K562 (cell line): ENCODE data around the gene EXTL1. TPM values are rescaled to one million over a fixed set of nuclear protein-coding genes. Genes with fewer than 3 reads are reported as not detected.

Source experiments
- ATAC-seq: fragments of 200-7000 bp; cut with Tn5 transposase; 3 replicates; pipeline ENCODE4 v1.9.1; 2020; ENCODE audit warnings: moderate library complexity
- BruUV-seq: library from RNA; stranded (reverse); fragments of 400-500 nt; replicated peaks from 2 replicates; lab custom pipeline; 2021; lab: Mats Ljungman, UMichigan
- CTCF ChIA-PET: fragments of 300-600 bp; formaldehyde crosslinking; extraction: SDS; loops from one replicate; lab custom pipeline; 2021; ENCODE audit warnings: low intra/inter-chr PET ratio; lab: Yijun Ruan, JAX
- POLR2A ChIA-PET: fragments of 300-600, 350-650 bp; sonication (Branson Sonifier 250); formaldehyde crosslinking; extraction: SDS; loops from one replicate; lab custom pipeline; 2021; ENCODE audit warnings: antibody characterized with exemption, inconsistent platforms; lab: Yijun Ruan, JAX
- DNase-seq, 4 experiments: peaks; one replicate each; pipeline versions ENCODE4 v3.0.0 to v3.0.0-alpha.2; 2011 to 2018; ENCODE audit warnings: low spot score in 3 of 4, mixed read lengths in 3 of 4; ENCODE audit errors: extremely low read depth in 1 of 4
- FAIRE-seq: peaks from 2 replicates; lab custom pipeline; 2011; peaks lifted over from hg19 to GRCh38; lab: Jason Lieb, UNC
- H2AFZ ChIP-seq: 2 replicates; pipeline ENCODE4 v1.6.0; 2011; ENCODE audit warnings: low read depth, low read length, control low read depth, inconsistent platforms
- H3K27ac ChIP-seq: fragments of 200-600 bp; 3 replicates; pipeline ENCODE4 v1.8.0; 2011; ENCODE audit warnings: low read depth, mild to moderate bottlenecking, control low read depth, inconsistent platforms, low read length, moderate library complexity, mixed read lengths; ENCODE audit errors: extremely low read depth
- H3K27me3 ChIP-seq, 2 experiments: fragments of 300-600 bp in 1 of 2; 2 replicates in 1 of 2; 3 replicates in 1 of 2; pipeline versions ENCODE4 v1.6.0 to v1.8.0; 2011; ENCODE audit warnings: inconsistent platforms in 2 of 2, low read length in 2 of 2, mild to moderate bottlenecking in 1 of 2, mixed read lengths in 1 of 2, moderate library complexity in 1 of 2; ENCODE audit not compliant: control insufficient read depth in 2 of 2, insufficient read depth in 2 of 2
- H3K36me3 ChIP-seq: fragments of 300-600 bp; 3 replicates; pipeline ENCODE4 v1.8.0; 2011; ENCODE audit warnings: mild to moderate bottlenecking, low read length, inconsistent platforms; ENCODE audit not compliant: control insufficient read depth, insufficient read depth
- H3K4me1 ChIP-seq, 2 experiments: fragments of 200-600 bp in 1 of 2; replicated peaks in 1 of 2; 2 replicates in 1 of 2; 3 replicates in 1 of 2; pipeline versions ENCODE4 v1.5.1 to v1.8.0; 2011; ENCODE audit warnings: inconsistent platforms in 2 of 2, low read length in 2 of 2, mild to moderate bottlenecking in 1 of 2, mixed read lengths in 1 of 2, moderate library complexity in 1 of 2; ENCODE audit not compliant: control insufficient read depth in 2 of 2, insufficient read depth in 2 of 2
- H3K4me2 ChIP-seq: 2 replicates; pipeline ENCODE4 v1.6.1; 2011; ENCODE audit warnings: low read length, control low read depth, inconsistent platforms, mixed read lengths; ENCODE audit not compliant: insufficient read depth
- H3K4me3 ChIP-seq: fragments of 200-600 bp; sonication (generic), shearing (Covaris generic); 2 replicates; pipeline ENCODE4 v1.5.1; 2016; ENCODE audit warnings: control low read depth, inconsistent platforms
- H3K79me2 ChIP-seq: fragments of 200-600 bp; 3 replicates; pipeline ENCODE4 v1.8.0; 2011; ENCODE audit warnings: low read length, inconsistent platforms; ENCODE audit not compliant: control insufficient read depth, insufficient read depth
- H3K9ac ChIP-seq, 2 experiments: 2 replicates each; pipeline versions ENCODE4 v1.6.0 to v1.6.1; 2011; ENCODE audit warnings: low read depth in 2 of 2, low read length in 2 of 2, control low read depth in 1 of 2, inconsistent platforms in 1 of 2, mild to moderate bottlenecking in 1 of 2, mixed read lengths in 1 of 2; ENCODE audit not compliant: insufficient read depth in 1 of 2
- H3K9me1 ChIP-seq: one replicate; pipeline ENCODE4 v1.6.0; 2011; ENCODE audit warnings: inconsistent platforms, mild to moderate bottlenecking, low read length, moderate library complexity; ENCODE audit not compliant: control insufficient read depth, insufficient read depth
- H3K9me3 ChIP-seq: replicated peaks from 2 replicates; pipeline ENCODE4 v1.5.1; 2011; ENCODE audit warnings: low read depth, low read length, inconsistent platforms; ENCODE audit not compliant: control insufficient read depth, insufficient read depth
- H4K20me1 ChIP-seq: replicated peaks from 2 replicates; pipeline ENCODE4 v1.6.1; 2011; ENCODE audit warnings: low read length, inconsistent platforms, mixed read lengths; ENCODE audit not compliant: control insufficient read depth, insufficient read depth
- ATF6 ChIP-seq: sonication (generic); formaldehyde crosslinking; IDR thresholded peaks from 2 replicates; pipeline ENCODE4 v1.4.0; 2020; ENCODE audit warnings: mild to moderate bottlenecking, missing genetic modification reagents
- CXXC5 ChIP-seq: fragments of 250-450 bp; sonication (Bioruptor Pico); IDR thresholded peaks from 2 replicates; pipeline ENCODE4 v1.8.0; 2022; ENCODE audit warnings: inconsistent platforms, mild to moderate bottlenecking, moderate library complexity
- NFIC ChIP-seq: fragments of 450-650 bp; IDR thresholded peaks from 2 replicates; pipeline ENCODE4 v1.6.1; 2017; ENCODE audit warnings: mild to moderate bottlenecking, inconsistent platforms
- TEAD2 ChIP-seq: fragments of 450-650 bp; IDR thresholded peaks from 2 replicates; pipeline ENCODE4 v1.6.1; 2016; ENCODE audit warnings: missing genetic modification characterization, control low read depth, missing compliant biosample characterization
- ZBTB9 ChIP-seq: fragments of 450-650 bp; formaldehyde crosslinking; IDR thresholded peaks from 2 replicates; pipeline ENCODE4 v1.4.0; 2020; ENCODE audit warnings: mild to moderate bottlenecking, moderate library complexity
- ZNF584 ChIP-seq: fragments of 200-800 bp; sonication (Bioruptor generic); IDR thresholded peaks from 2 replicates; pipeline ENCODE4 v1.6.1; 2016; ENCODE audit warnings: low read depth, mild to moderate bottlenecking, missing genetic modification characterization, missing compliant biosample characterization
- WGBS: fragments of 100-300 bp; shearing (Covaris generic); methylation state at CpG from one replicate; pipeline ENCODE4 v1.1.6; 2016; ENCODE audit warnings: low coverage, mixed read lengths; ENCODE audit not compliant: insufficient coverage; ENCODE audit errors: missing lambda C conversion rate; 5-methylcytosine and 5-hydroxymethylcytosine counted together
- in situ Hi-C: fragments of 300-500 bp; cut with MboI; formaldehyde crosslinking; loops from 4 replicates; pipeline ENCODE4 v1.15.0; 2018; ENCODE audit warnings: inconsistent platforms, mixed read lengths
- intact Hi-C: fragments of 100-400 bp; cut with micrococcal nuclease; formaldehyde crosslinking; loops from 2 replicates; pipeline ENCODE4 v1.14.2; 2022
- polyA plus RNA-seq, 8 experiments: library from polyadenylated mRNA; depleted of rRNA in 4 of 8; stranded (reverse) in 5 of 8; unstranded in 3 of 8; fragments of >200 nt; fragmentation: Nextera tagmentation in 2 of 8; fragmentation: Illumina TruSeq in 1 of 8; extraction: Ambion mirVana in 2 of 8; extraction: Trizol in 1 of 8; gene quantifications; 2 replicates each; pipeline versions ENCODE4 v1.2.1 to v1.2.3, GENCODE V29; 2011 to 2014; ENCODE audit warnings: inconsistent platforms in 1 of 8, missing spikeins in 1 of 8
- total RNA-seq, 7 experiments: library from RNA; depleted of rRNA in 6 of 7; stranded (reverse); fragments of >200 nt in 6 of 7; fragmentation: Illumina TruSeq in 2 of 7; extraction: Trizol in 2 of 7; gene quantifications; 2 replicates each; pipeline versions ENCODE4 v1.2.1 to v1.2.3, GENCODE V29; 2011 to 2021; ENCODE audit warnings: low replicate concordance in 1 of 7
- TF ChIP-seq, protein P1 (sequence below): fragments of 450-650 bp; IDR thresholded peaks from 2 replicates; pipeline ENCODE4 v1.6.1; 2017; ENCODE audit warnings: antibody characterized with exemption

EXTL1 gene
- total and polyA plus RNA-seq, 9 of the 15 experiments (the other 6 are each of a cell fraction or from before 2014, with no cell fraction given) = 0.04 to 0.23 (median 0.08) TPM; not detected in 3

GRCh38 chr1:25996966-25997827 lies 24.4 kb upstream of the EXTL1 start (continued):
- peak; percentile 12; the same call in 1 of the 2 replicates for TF ChIP-seq ZBTB9 (CRISPR knock-in tag)

DNA sequence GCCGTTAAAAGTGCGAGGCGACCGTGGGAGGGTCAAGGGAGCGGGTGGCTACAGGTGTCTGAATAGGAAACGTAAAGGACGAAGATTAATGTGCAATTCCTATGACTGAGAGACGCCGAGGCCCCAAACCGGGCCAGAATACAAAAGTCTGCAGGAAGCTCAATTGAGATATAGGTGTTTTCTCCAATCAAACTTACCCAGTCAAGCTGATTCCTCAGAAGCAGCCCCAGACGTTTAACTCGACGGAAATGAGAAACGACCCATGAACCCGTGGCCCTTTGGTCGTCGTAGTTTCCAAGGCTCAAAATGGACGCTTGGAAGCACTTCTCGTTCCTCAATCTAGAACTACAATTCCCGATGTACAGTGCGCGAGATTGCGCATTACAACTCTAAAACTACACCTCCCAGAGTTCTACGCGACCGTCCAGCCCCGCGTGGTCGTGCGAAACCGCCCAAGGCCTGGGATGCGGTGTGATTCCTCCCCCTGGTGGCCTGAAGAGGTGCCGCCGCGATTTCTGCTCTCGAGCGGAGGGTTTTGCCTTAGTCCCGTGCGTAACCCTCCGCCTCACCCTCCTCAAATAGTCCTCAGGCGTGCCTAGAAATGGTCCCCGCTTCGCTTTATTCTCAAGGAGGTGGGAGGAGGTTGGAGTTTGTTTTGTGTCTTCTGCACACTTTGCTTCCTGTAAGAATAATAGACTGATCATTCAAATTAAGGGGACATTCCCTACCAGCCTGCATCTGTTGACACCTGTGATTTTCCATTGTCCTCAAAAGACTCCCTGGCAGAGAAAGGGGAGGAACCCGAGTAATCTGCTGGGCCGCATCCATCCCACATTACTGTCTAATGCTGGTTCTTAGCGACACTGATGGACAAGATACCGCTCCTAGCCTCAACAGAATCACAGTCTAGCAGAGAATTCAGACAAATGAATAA lies 23.5 kb upstream of the EXTL1 start, which contains the start of gene PAFAH2:
Gene PAFAH2 (minus strand): TSS at position 236 of the 934 bp plus-strand sequence. CDS start 7,247 bp downstream, outside the sequence.
- WGBS = 1% methylated on average over 47 of the region's 47 CpGs
- peaks cover 8% of the 10 kb centered on the region; the same call in 1 of the 3 replicates for H3K79me2 ChIP-seq
- CTCF ChIA-PET = interaction anchor here (0.7 to 3.5 kb wide), 8 partner anchors 93 to 188 kb away, joined by 3 to 120 read pairs (median 3); partner anchors contain the start of genes PAQR7 and STMN1
- TF ChIP-seq TEAD2 (tag) (peak; percentile 54; the same call in 1 of the 2 replicates), ATF6 (CRISPR knock-in tag) (no peak), NFIC (peak; percentile 52), CXXC5 (peak; percentile 99), ZNF584 (CRISPR knock-in tag) (peak; percentile 94)
- TF ChIP-seq, protein P1, sequence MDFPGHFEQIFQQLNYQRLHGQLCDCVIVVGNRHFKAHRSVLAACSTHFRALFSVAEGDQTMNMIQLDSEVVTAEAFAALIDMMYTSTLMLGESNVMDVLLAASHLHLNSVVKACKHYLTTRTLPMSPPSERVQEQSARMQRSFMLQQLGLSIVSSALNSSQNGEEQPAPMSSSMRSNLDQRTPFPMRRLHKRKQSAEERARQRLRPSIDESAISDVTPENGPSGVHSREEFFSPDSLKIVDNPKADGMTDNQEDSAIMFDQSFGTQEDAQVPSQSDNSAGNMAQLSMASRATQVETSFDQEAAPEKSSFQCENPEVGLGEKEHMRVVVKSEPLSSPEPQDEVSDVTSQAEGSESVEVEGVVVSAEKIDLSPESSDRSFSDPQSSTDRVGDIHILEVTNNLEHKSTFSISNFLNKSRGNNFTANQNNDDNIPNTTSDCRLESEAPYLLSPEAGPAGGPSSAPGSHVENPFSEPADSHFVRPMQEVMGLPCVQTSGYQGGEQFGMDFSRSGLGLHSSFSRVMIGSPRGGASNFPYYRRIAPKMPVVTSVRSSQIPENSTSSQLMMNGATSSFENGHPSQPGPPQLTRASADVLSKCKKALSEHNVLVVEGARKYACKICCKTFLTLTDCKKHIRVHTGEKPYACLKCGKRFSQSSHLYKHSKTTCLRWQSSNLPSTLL = no peak

More for the DNA sequence above, 23.5 kb upstream of the EXTL1 start, which contains the start of gene PAFAH2:
- in situ Hi-C loops (loop anchor here (5.0 kb wide), 1 partner anchor 101 kb away; no protein-coding TSS in a partner anchor), intact Hi-C loops (loop anchor here (1.0 to 10.0 kb wide), 5 partner anchors 65 to 173 kb away; partner anchors contain the start of gene AUNIP)
- peak within 1 kb of the TSS; percentile 82 for H3K4me2 ChIP-seq
- POLR2A ChIA-PET = interaction anchor here (0.5 to 5.5 kb wide), 20 partner anchors 10 to 599 kb away, joined by 3 to 89 read pairs (median 4); partner anchors contain the start of gene PAQR7
- ATAC-seq = peak; percentile 97
- no peaks in the 10 kb centered on the region for H3K9me1 ChIP-seq
- peak; percentile 95 to 100 (median 96) for DNase-seq
- peak within 1 kb of the TSS; percentile 59 for H3K27ac ChIP-seq
- no peaks in the 10 kb centered on the region for H3K9me3 ChIP-seq
- no TSS peak for BruUV-seq
- H3K27me3 ChIP-seq = no peaks in the 10 kb centered on the region
- H4K20me1 ChIP-seq = no peaks in the 10 kb centered on the region
- peak within 1 kb of the TSS; percentile 43 for H3K4me3 ChIP-seq
- H3K9ac ChIP-seq = peak within 1 kb of the TSS; percentile 69 to 90
- peak within 1 kb of the TSS; percentile 99 for H2AFZ ChIP-seq
- FAIRE-seq = peak; percentile 98
- peaks cover 31 to 38% of the 10 kb centered on the region in 2 experiments for H3K4me1 ChIP-seq
- H3K36me3 ChIP-seq = no peaks in the 10 kb centered on the region
